GM12872 (cell line): ENCODE measurements around the gene C5orf24.

Source experiments
- CTCF ChIP-seq: IDR thresholded peaks from 3 replicates; pipeline ENCODE4 v1.5.1; 2011; ENCODE audit warnings: low read depth, mild to moderate bottlenecking, low read length, moderate library complexity; ENCODE audit not compliant: insufficient read depth

The C5orf24 gene

GRCh38 chr5:134819407-134819963 is 26.3 kb upstream of the C5orf24 start:
- no peak for TF ChIP-seq CTCF

GRCh38 chr5:134821841-134822240 is 23.9 kb upstream of the C5orf24 start:
- TF ChIP-seq CTCF, result no peak

- no peak for TF ChIP-seq CTCF
Observed at GRCh38 chr5:134824681-134825080, 21.1 kb upstream of the C5orf24 start.

- no peak for TF ChIP-seq CTCF
Observed at GRCh38 chr5:134825212-134825611, 20.6 kb upstream of the C5orf24 start.

GRCh38 chr5:134833340-134834032 is 12.3 kb upstream of the C5orf24 start:
- no peak for TF ChIP-seq CTCF

GRCh38 chr5:134835623-134836022 is 10.1 kb upstream of the C5orf24 start:
- no peak for TF ChIP-seq CTCF

- no peak for TF ChIP-seq CTCF
Observed at GRCh38 chr5:134837530-134838181, 8.1 kb upstream of the C5orf24 start.
